Chondrocyte (in vitro differentiated cells): Measurements from ENCODE around the gene SDCBP2. TPM values are rescaled to one million over a fixed set of nuclear protein-coding genes. Genes with fewer than 3 reads are reported as not detected.

Source experiments
- DNase-seq: peaks from one replicate; pipeline ENCODE4 v3.0.0; 2021; ENCODE audit warnings: mixed read lengths, low spot score
- H3K27ac Mint-ChIP-seq: one replicate; pipeline ENCODE4 v1.8.0; 2021; ENCODE audit warnings: mild to moderate bottlenecking, moderate library complexity, mixed read lengths; ENCODE audit not compliant: unreplicated experiment
- H3K27me3 Mint-ChIP-seq: 2 replicates; pipeline ENCODE4 v1.8.0; 2021; ENCODE audit warnings: low read depth, mixed read lengths
- H3K36me3 Mint-ChIP-seq: 2 replicates; pipeline ENCODE4 v1.8.0; 2021; ENCODE audit warnings: low read depth, mixed read lengths
- H3K4me1 Mint-ChIP-seq: 2 replicates; pipeline ENCODE4 v1.8.0; 2021; ENCODE audit warnings: low read depth, mild to moderate bottlenecking, mixed read lengths
- H3K4me3 Mint-ChIP-seq: one replicate; pipeline ENCODE4 v1.8.0; 2021; ENCODE audit warnings: mild to moderate bottlenecking, moderate library complexity, mixed read lengths; ENCODE audit not compliant: unreplicated experiment
- H3K9me3 Mint-ChIP-seq: 2 replicates; pipeline ENCODE4 v1.8.0; 2021; ENCODE audit warnings: low read depth, mixed read lengths
- total RNA-seq: library from RNA; stranded (reverse); gene quantifications from 3 replicates; pipeline ENCODE4 v1.2.1, GENCODE V29; 2021
- TF ChIP-seq, protein P1 (sequence below): fragments of 200-600 bp; sonication (generic); IDR thresholded peaks from 2 replicates; pipeline ENCODE4 v1.5.0; 2021; ENCODE audit warnings: antibody characterized with exemption, mild to moderate bottlenecking, moderate library complexity

Gene SDCBP2
- total RNA-seq, 1 donor from 2014 or later, result 2.3 TPM

- Mint-ChIP-seq H3K9me3 (no peaks in the 10 kb centered on the region), H3K4me3 (no peak overlapping the region), H3K27me3 (no peaks in the 10 kb centered on the region), H3K36me3 (peaks cover under 1% of the 10 kb centered on the region), H3K4me1 (peaks cover 5% of the 10 kb centered on the region), H3K27ac (no peak overlapping the region)
- peak; percentile 53 for DNase-seq
- TF ChIP-seq, protein P1, sequence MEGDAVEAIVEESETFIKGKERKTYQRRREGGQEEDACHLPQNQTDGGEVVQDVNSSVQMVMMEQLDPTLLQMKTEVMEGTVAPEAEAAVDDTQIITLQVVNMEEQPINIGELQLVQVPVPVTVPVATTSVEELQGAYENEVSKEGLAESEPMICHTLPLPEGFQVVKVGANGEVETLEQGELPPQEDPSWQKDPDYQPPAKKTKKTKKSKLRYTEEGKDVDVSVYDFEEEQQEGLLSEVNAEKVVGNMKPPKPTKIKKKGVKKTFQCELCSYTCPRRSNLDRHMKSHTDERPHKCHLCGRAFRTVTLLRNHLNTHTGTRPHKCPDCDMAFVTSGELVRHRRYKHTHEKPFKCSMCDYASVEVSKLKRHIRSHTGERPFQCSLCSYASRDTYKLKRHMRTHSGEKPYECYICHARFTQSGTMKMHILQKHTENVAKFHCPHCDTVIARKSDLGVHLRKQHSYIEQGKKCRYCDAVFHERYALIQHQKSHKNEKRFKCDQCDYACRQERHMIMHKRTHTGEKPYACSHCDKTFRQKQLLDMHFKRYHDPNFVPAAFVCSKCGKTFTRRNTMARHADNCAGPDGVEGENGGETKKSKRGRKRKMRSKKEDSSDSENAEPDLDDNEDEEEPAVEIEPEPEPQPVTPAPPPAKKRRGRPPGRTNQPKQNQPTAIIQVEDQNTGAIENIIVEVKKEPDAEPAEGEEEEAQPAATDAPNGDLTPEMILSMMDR, result no peak
These were observed 35.1 kb downstream of the SDCBP2 start for GRCh38 chr20:1293641-1294379.

- Mint-ChIP-seq H3K27me3 (no peaks in the 10 kb centered on the region), H3K4me3 (no peak overlapping the region), H3K27ac (no peak overlapping the region), H3K9me3 (no peaks in the 10 kb centered on the region), H3K36me3 (peaks cover 3% of the 10 kb centered on the region), H3K4me1 (peaks cover 5% of the 10 kb centered on the region)
- DNase-seq, result no peak
- TF ChIP-seq, protein P1, result no peak
These were observed 36.3 kb downstream of the SDCBP2 start for GRCh38 chr20:1292620-1293019.

GRCh38 chr20:1291191-1291741, 37.7 kb downstream of the SDCBP2 start:
- TF ChIP-seq, protein P1, result no peak
- H3K9me3 Mint-ChIP-seq, result no peaks in the 10 kb centered on the region
- H3K36me3 Mint-ChIP-seq, result peaks cover 4% of the 10 kb centered on the region
- H3K27ac Mint-ChIP-seq, result no peak overlapping the region
- DNase-seq, result no peak
- peaks cover 5% of the 10 kb centered on the region for H3K4me1 Mint-ChIP-seq
- no peaks in the 10 kb centered on the region for H3K27me3 Mint-ChIP-seq
- no peak overlapping the region for H3K4me3 Mint-ChIP-seq

- Mint-ChIP-seq H3K27me3 (no peaks in the 10 kb centered on the region), H3K9me3 (no peaks in the 10 kb centered on the region), H3K27ac (no peak overlapping the region)
These were observed 41.0 kb downstream of the SDCBP2 start for GRCh38 chr20:1287787-1288569.

GRCh38 chr20:1287306-1287705, 41.6 kb downstream of the SDCBP2 start:
- peaks cover 6% of the 10 kb centered on the region for H3K36me3 Mint-ChIP-seq
- no peaks in the 10 kb centered on the region for H3K9me3 Mint-ChIP-seq
- H3K27me3 Mint-ChIP-seq, result no peaks in the 10 kb centered on the region
- H3K4me3 Mint-ChIP-seq, result no peak overlapping the region
- H3K4me1 Mint-ChIP-seq, result peaks cover 5% of the 10 kb centered on the region
- no peak overlapping the region for H3K27ac Mint-ChIP-seq
- DNase-seq, result no peak
- TF ChIP-seq, protein P1, result no peak

More at GRCh38 chr20:1287787-1288569, 41.0 kb downstream of the SDCBP2 start:
- TF ChIP-seq, protein P1, result no peak
- Mint-ChIP-seq H3K4me1 (peaks cover 5% of the 10 kb centered on the region), H3K36me3 (peaks cover 6% of the 10 kb centered on the region), H3K4me3 (no peak overlapping the region)
- no peak for DNase-seq
